Choroid plexus epithelial cell (primary cell): ENCODE data around the gene UCHL5.
A peak's percentile ranks its signal among the peaks of the same experiment; 100 is the strongest.

ENCODE experiments used
- DNase-seq: peaks from one replicate; pipeline ENCODE4 v3.0.0-alpha.2; 2010; ENCODE audit warnings: low read depth
- H3K4me3 ChIP-seq: 2 replicates; pipeline ENCODE4 v1.5.1; 2011; ENCODE audit warnings: low read depth, mild to moderate bottlenecking, control low read depth, low read length, moderate library complexity
- TF ChIP-seq, protein P1 (sequence below): conservative IDR thresholded peaks from 2 replicates; pipeline ENCODE4 v1.5.1; 2011; ENCODE audit warnings: low read depth, mild to moderate bottlenecking, control low read depth, inconsistent platforms, low read length, moderate library complexity

Gene UCHL5

DNA sequence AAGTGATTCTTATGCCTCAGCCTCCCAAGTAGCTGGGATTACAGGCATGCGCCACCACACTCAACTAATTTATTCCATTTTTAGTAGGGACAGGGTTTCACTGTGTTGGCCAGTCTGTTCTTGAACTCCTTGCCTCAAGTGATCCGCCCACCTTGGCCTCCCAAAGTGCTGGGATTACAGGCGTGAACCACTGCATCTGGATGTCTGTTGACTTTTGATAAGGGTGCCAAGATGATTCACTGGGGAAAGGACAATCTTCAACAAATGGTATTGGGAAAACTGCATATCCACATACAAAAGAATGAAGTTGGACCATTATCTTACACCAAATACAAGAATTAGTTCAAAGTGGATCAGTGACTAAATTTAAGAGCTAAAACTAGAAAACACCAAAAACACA, 20.0 kb upstream of the UCHL5 start:
- TF ChIP-seq, protein P1, sequence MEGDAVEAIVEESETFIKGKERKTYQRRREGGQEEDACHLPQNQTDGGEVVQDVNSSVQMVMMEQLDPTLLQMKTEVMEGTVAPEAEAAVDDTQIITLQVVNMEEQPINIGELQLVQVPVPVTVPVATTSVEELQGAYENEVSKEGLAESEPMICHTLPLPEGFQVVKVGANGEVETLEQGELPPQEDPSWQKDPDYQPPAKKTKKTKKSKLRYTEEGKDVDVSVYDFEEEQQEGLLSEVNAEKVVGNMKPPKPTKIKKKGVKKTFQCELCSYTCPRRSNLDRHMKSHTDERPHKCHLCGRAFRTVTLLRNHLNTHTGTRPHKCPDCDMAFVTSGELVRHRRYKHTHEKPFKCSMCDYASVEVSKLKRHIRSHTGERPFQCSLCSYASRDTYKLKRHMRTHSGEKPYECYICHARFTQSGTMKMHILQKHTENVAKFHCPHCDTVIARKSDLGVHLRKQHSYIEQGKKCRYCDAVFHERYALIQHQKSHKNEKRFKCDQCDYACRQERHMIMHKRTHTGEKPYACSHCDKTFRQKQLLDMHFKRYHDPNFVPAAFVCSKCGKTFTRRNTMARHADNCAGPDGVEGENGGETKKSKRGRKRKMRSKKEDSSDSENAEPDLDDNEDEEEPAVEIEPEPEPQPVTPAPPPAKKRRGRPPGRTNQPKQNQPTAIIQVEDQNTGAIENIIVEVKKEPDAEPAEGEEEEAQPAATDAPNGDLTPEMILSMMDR: no peak
- DNase-seq: no peak
- H3K4me3 ChIP-seq: no peak overlapping the region

DNA sequence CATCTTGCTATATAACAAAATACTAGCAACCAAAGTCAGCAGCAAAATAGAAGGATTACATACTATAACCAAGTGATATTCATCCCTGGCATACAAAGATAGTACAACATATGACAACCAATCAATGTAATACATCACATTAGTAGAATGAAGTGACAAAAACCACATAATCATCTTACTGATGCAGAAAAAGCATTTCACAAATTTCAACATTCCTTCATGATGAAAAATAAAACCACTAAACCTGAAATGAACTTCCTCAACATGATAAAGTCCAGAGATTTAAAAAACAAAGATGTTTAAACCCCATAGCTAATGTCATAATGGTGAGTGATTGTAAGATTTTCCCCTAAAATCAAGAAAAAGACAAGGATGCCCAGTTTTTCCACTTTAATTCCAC, 18.8 kb upstream of the UCHL5 start:
- TF ChIP-seq, protein P1: no peak
- DNase-seq: peak; percentile 21
- no peak overlapping the region for H3K4me3 ChIP-seq

DNA sequence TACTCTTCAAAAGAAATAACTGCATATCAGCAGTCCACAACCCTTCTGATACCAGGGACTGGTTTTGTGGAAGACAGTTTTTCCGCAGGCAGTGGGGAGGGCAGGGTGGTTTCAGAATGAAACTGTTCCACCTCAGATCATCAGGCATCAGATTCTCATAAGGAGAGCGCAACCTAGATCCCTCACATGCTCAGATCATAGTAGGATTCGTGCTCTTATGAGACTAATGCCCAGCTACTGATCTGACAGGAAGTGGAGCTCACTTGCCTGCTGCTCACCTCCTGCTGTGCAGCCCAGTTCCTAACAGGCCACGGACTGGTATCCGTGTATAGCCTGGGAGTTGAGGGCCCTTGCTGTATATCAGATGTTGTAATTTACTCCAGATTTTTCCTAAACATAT, 11.8 kb upstream of the UCHL5 start:
- DNase-seq: peak; percentile 72
- TF ChIP-seq, protein P1: no peak
- no peak overlapping the region for H3K4me3 ChIP-seq

DNA sequence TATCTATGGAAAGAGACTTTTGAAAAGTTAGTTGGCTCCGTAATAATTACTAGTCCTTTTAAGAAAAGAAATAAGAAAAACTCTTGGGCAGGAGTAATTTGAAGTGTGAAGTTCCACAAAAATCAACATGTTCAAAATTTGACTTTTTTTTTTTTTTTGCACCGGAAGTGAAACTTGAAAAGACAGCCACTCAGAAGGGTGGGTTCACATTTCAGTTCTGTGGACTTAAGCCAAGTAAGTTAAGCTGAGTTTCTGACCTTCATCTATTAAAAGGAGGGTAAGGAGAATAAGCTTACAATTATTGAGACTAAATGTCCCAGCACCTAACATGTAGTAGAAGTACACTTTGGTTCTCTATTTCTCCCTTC, 11.2 kb upstream of the UCHL5 start:
- TF ChIP-seq, protein P1: no peak
- H3K4me3 ChIP-seq: no peak overlapping the region
- peak; percentile 39 for DNase-seq

DNA sequence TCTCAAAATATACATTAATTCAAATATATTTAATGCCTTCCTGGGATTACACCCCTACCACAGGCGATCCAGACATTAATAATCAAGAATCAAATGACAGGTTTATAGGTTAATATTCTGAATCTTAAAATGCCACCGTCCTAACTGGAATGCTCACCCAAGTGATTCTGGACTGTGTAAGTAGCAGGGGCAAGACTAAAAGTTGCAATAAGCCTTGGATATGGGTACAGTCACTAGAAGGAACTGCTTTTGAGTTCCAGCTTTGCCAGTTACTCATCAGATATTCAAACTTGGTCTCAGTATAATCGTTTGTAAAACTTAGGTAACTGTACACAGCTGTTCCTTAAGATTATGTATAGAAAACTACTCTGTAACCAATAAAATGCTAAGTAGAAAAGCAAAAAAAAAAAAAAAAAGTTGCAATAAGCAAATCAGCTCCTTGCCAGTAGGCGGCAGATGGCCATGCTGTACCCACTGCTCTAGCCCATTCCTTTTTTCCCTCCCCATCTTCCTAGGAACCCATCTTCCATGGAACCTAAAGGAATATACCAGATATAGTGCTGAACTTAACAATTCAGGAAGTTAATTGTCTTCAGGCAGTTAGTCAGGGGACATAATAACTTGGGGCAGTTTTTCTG, 10.7 kb upstream of the UCHL5 start:
- H3K4me3 ChIP-seq: no peak overlapping the region
- TF ChIP-seq, protein P1: peak; percentile 57
- peak; percentile 26 for DNase-seq

DNA sequence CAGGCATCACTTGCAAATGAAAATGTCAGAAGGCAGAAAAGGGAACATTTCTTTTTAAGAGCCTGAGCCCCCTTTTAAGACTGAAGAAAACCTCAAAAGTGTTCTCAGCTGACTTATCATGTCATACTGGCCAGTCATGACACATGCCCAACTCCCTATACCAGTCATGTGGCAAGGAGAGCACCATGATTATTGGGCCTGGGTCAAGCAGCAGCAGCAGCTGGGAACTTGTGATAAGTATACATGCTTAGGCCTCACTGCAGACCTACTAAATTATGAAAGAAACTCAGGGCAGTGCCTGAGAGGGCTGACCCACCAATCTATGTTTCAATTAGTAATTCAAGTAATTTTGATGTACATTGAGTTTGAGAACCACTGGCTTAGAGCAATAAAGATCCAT, 8.9 kb upstream of the UCHL5 start:
- no peak for DNase-seq
- TF ChIP-seq, protein P1: no peak

DNA sequence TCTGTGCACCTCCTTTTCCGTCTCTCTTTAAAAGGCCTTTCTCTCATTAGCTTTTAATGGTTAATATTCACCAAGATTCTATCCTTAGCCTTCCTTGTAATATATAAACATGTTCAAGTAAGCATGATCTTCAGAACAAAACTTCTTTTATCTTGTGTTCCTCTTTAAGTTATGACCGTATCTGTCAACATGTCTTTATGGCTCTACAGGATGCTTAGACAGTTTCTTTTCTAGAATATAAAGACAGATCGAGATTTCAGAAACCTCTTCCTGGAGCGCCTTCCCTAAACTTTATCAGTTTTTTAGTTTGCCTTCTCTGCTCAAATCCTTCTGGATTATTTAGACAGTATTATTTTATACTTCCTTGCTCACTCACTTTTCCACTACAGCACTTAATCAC, 7.4 kb upstream of the UCHL5 start:
- no peak overlapping the region for H3K4me3 ChIP-seq
- TF ChIP-seq, protein P1: no peak
- no peak for DNase-seq

More for the DNA sequence above, 8.9 kb upstream of the UCHL5 start:
- no peak overlapping the region for H3K4me3 ChIP-seq
